ENCODE data around the gene SPATA17. TPM values are rescaled to one million over a fixed set of nuclear protein-coding genes. Genes with fewer than 3 reads are reported as not detected.

SPATA17 gene
- total and polyA plus RNA-seq, 2 of the 8 experiments (the other 6 are each of a cell fraction or from before 2014, with no cell fraction given), result 0.17 to 0.48 TPM

DNA sequence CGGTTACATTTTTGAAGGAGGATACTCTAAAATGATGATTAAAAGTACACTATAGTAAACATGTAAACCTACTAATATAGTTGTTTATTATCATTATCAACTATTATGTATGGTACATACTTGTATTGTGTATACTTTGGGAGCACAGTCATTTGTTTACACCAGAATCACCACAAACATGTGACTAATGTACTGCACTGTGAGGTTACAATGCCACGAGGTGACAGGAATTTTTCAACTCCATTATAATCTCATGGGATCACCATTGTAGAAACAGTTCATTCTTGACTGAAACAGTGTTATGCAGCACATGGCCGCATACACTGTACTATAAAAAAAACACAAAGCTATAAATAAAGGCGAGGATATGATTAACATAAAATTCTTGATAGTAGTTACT, 44.6 kb upstream of the SPATA17 start:
- POLR2A ChIA-PET (ENCODE audit: partially characterized antibody), result interaction anchor here (0.6 to 1.1 kb wide), 2 partner anchors 14 to 213 kb away, joined by 3 read pairs; no protein-coding TSS in a partner anchor
- no peak for TF ChIP-seq ZNF274 (IDR thresholded peaks at IDR 0.05; ENCODE audit: borderline replicate concordance, extremely low read depth, low read length)
- TF ChIP-seq TAF1 (IDR thresholded peaks at IDR 0.05; ENCODE audit: low read depth, low read length), result no peak
- TF ChIP-seq FOSL1 (IDR thresholded peaks at IDR 0.05; ENCODE audit: insufficient read depth, low read depth, low read length), result no peak
- no peak for TF ChIP-seq CEBPB (IDR thresholded peaks at IDR 0.05; ENCODE audit: low read depth, low read length)
- TF ChIP-seq PHF8 (conservative IDR thresholded peaks at IDR 0.05; ENCODE audit: low read depth, low read length), result no peak
- no peak for TF ChIP-seq TAF7 (optimal IDR thresholded peaks at IDR 0.05; ENCODE audit: borderline replicate concordance, low read depth, low read length)
- TF ChIP-seq POU5F1 (IDR thresholded peaks at IDR 0.05; ENCODE audit: low read depth, low read length), result no peak
- TF ChIP-seq MAFK (IDR thresholded peaks at IDR 0.05; ENCODE audit: low read depth, low read length), result no peak
- TF ChIP-seq CHD2 (IDR thresholded peaks at IDR 0.05; ENCODE audit: low read length), result no peak
- no peak for TF ChIP-seq ASH2L (IDR thresholded peaks at IDR 0.05; ENCODE audit: low read length)
- no peak for DNase-seq (ENCODE audit: low read depth in 1 of 2, low spot score in 2 of 2)
- no peak overlapping the region for H4K5ac ChIP-seq (ENCODE audit: insufficient read length, low read depth, low read length)
- H2BK12ac ChIP-seq (ENCODE audit: low read depth, low read length), result no peak overlapping the region
- no peak overlapping the region for H4K8ac ChIP-seq (ENCODE audit: extremely low read depth, insufficient read depth, low read length)
- H3K79me1 ChIP-seq (ENCODE audit: low read depth, low read length), result no peaks in the 10 kb centered on the region
- H2BK15ac ChIP-seq (ENCODE audit: low read length), result no peak overlapping the region
- H3K56ac ChIP-seq (replicated peaks; ENCODE audit: insufficient read length, low read depth, low read length), result no peak overlapping the region
- no peaks in the 10 kb centered on the region for H3K4me1 ChIP-seq (replicated peaks in 1 of 4; ENCODE audit: control insufficient read depth in 3 of 4, insufficient read depth in 4 of 4, low read length in 3 of 4)
- H3K18ac ChIP-seq (ENCODE audit: extremely low read depth, low read length), result no peak overlapping the region
- no peak overlapping the region for H2BK20ac ChIP-seq (ENCODE audit: low read length)
- WGBS, 2 experiments (ENCODE audit: extremely low coverage in 1 of 2, insufficient coverage in 1 of 2, insufficient read length in 1 of 2, insufficient replicate concordance in 2 of 2, low coverage in 1 of 2, low lambda C conversion rate in 2 of 2, missing lambda C conversion rate in 1 of 2), result 97% methylated on average over 4 of the region's 4 CpGs; no CpG with 5 or more reads in 1 of the 2 experiments
- no peaks in the 10 kb centered on the region for H3K27me3 ChIP-seq (replicated peaks in 1 of 4; ENCODE audit: control insufficient read depth in 3 of 4, extremely low read depth in 1 of 4, insufficient read depth in 3 of 4, low read length in 3 of 4)
- CTCF ChIA-PET (ENCODE audit: partially characterized antibody), result interaction anchor here (0.8 kb wide), 1 partner anchor 243 kb away, joined by 3 read pairs; no protein-coding TSS in a partner anchor
- no peak overlapping the region for H3K4me2 ChIP-seq (ENCODE audit: insufficient read depth in 1 of 2, low read depth in 2 of 2, low read length in 2 of 2)
- H2AK5ac ChIP-seq (ENCODE audit: low read depth, low read length), result no peak overlapping the region
- no peak overlapping the region for H4K91ac ChIP-seq (replicated peaks; ENCODE audit: insufficient read length, low read length)
- FAIRE-seq, result no peak
- H3K79me2 ChIP-seq (ENCODE audit: control insufficient read depth in 1 of 2, insufficient read depth in 2 of 2, low read length in 2 of 2), result no peaks in the 10 kb centered on the region
- no peak overlapping the region for H2AFZ ChIP-seq (ENCODE audit: low read length)
- H2BK5ac ChIP-seq (ENCODE audit: low read depth, low read length), result no peak overlapping the region
- H2BK120ac ChIP-seq (replicated peaks; ENCODE audit: low read depth, low read length), result no peak overlapping the region
- no peak overlapping the region for H3K9ac ChIP-seq (replicated peaks in 1 of 4; ENCODE audit: extremely low read depth in 1 of 4, low read depth in 3 of 4, low read length in 3 of 4)
- no peaks in the 10 kb centered on the region for H3K36me3 ChIP-seq (ENCODE audit: control insufficient read depth in 2 of 4, insufficient read depth in 4 of 4, low read length in 3 of 4)
- H3K23ac ChIP-seq (ENCODE audit: insufficient read length), result no peak overlapping the region
- H3K27ac ChIP-seq (ENCODE audit: low read depth, low read length), result no peak overlapping the region
- H4K20me1 ChIP-seq (replicated peaks in 1 of 2; ENCODE audit: control insufficient read depth in 1 of 2, insufficient read depth in 2 of 2, low read length in 2 of 2), result no peaks in the 10 kb centered on the region
- H3K14ac ChIP-seq (ENCODE audit: insufficient read length), result no peak overlapping the region
- no peak overlapping the region for H3K4me3 ChIP-seq (ENCODE audit: extremely low read depth in 1 of 4, insufficient read depth in 2 of 4, low read depth in 3 of 4, low read length in 4 of 4)
- H3K23me2 ChIP-seq (ENCODE audit: low read depth, low read length), result no peaks in the 10 kb centered on the region
- no peaks in the 10 kb centered on the region for H3K9me3 ChIP-seq (ENCODE audit: insufficient read depth in 2 of 2, low read depth in 1 of 2, low read length in 1 of 2)
- H3K4ac ChIP-seq (replicated peaks; ENCODE audit: insufficient read length, low read depth, low read length), result no peak overlapping the region

Measured in H1 (cell line).